GM19328 (cell line): ENCODE measurements around the gene BRD2.

Experiments
- ATAC-seq: cut with Tn5 transposase; IDR thresholded peaks from one replicate; pipeline ENCODE4 v1.9.1; 2021; ENCODE audit warnings: mild to moderate bottlenecking, moderate library complexity; ENCODE audit not compliant: unreplicated experiment

The BRD2 gene

DNA sequence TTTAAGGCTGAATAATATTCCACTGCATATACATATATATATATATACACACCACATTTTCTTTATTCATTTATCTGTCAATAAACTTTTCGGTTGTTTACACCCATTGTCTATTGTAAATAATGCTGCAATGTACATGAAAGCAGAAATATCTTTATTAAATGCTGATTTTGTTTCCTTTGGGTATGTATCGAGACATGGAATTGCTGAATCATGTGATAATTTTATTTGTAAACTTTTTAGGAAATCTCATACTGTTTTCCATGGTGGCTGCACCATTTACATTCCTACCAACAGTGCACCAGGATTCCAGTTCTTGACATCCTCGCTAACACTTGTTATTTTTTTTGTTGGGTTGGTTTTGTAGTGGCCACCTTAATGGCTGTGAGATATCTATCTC, 55.1 kb downstream of the BRD2 start:
- no peak for ATAC-seq

DNA sequence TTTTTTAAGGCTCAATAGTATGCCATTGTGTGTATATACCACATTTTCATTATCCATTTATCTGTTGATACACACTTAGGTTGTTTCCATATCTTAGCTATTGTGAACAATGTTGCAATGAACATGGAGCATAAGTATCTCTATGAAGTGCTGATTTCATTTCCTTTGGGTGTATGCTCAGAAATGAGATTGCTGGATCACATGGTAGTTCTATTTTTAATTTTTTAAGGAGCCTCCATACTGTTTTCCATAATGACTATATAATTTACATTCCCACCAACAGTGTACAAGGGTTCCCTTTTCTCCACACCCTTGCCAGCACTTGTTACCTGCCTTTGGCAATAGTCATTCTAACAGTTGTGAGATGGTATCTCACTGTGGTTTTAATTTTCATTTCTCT, 56.1 kb downstream of the BRD2 start:
- no peak for ATAC-seq

GRCh38 chr6:33028220-33028849, 59.9 kb downstream of the BRD2 start:
- no peak for ATAC-seq

- ATAC-seq, result peak; percentile 58
Observed at GRCh38 chr6:33029328-33030184, 61.2 kb downstream of the BRD2 start.

- no peak for ATAC-seq
Observed at GRCh38 chr6:33030245-33030644, 61.9 kb downstream of the BRD2 start.
